Testis (tissue), 2 donors: ENCODE data around the gene EVPL.

Experiments
- CTCF ChIP-seq, 3 experiments: fragments of 450-650 bp in 2 of 3; fragments of 200-600 bp in 1 of 3; sonication (generic) in 1 of 3; IDR thresholded peaks; one replicate each; pipeline ENCODE4 v1.5.1; 2016 to 2019; ENCODE audit warnings: antibody characterized with exemption in 3 of 3, mild to moderate bottlenecking in 2 of 3, moderate library complexity in 1 of 3
- POLR2A ChIP-seq: fragments of 450-650 bp; IDR thresholded peaks from one replicate; pipeline ENCODE4 v1.6.1; 2017; ENCODE audit warnings: antibody characterized with exemption, mild to moderate bottlenecking, moderate library complexity

- no peak for TF ChIP-seq POLR2A
- TF ChIP-seq CTCF (IDR thresholded peaks at IDR 0.05), result peak; percentile 76 to 97 (median 89)
Observed at GRCh38 chr17:76014100-76014924, 12.8 kb downstream of the EVPL start.
